Mucosa of stomach (tissue), 1 donor: ENCODE measurements around the gene MTMR8.
A peak's percentile ranks its signal among the peaks of the same experiment; 100 is the strongest.
"Not testable (repeated sequence)": the region's sequence is repeated elsewhere in the genome, so short reads cannot be mapped to it uniquely, and the experiment has no call there.

ENCODE experiments used
- H3K27me3 ChIP-seq: one replicate; pipeline ENCODE4 v1.7.0; 2013; ENCODE audit warnings: mild to moderate bottlenecking, low read length; ENCODE audit not compliant: control insufficient read depth, insufficient read depth
- H3K36me3 ChIP-seq: one replicate; pipeline ENCODE4 v1.7.0; 2013; ENCODE audit warnings: low read length; ENCODE audit not compliant: control insufficient read depth, insufficient read depth
- H3K4me1 ChIP-seq: one replicate; pipeline ENCODE4 v1.7.0; 2013; ENCODE audit warnings: mild to moderate bottlenecking, low read length; ENCODE audit not compliant: control insufficient read depth, insufficient read depth
- H3K4me3 ChIP-seq: one replicate; pipeline ENCODE4 v1.7.0; 2013; ENCODE audit warnings: low read length
- H3K9ac ChIP-seq: one replicate; pipeline ENCODE4 v1.7.0; 2013; ENCODE audit warnings: mild to moderate bottlenecking, low read length, moderate library complexity
- H3K9me3 ChIP-seq: one replicate; pipeline ENCODE4 v1.7.0; 2013; ENCODE audit warnings: mild to moderate bottlenecking, low read length, moderate library complexity; ENCODE audit not compliant: control insufficient read depth
- donor health status: Pancreatic carcinoma.

MTMR8 gene

DNA sequence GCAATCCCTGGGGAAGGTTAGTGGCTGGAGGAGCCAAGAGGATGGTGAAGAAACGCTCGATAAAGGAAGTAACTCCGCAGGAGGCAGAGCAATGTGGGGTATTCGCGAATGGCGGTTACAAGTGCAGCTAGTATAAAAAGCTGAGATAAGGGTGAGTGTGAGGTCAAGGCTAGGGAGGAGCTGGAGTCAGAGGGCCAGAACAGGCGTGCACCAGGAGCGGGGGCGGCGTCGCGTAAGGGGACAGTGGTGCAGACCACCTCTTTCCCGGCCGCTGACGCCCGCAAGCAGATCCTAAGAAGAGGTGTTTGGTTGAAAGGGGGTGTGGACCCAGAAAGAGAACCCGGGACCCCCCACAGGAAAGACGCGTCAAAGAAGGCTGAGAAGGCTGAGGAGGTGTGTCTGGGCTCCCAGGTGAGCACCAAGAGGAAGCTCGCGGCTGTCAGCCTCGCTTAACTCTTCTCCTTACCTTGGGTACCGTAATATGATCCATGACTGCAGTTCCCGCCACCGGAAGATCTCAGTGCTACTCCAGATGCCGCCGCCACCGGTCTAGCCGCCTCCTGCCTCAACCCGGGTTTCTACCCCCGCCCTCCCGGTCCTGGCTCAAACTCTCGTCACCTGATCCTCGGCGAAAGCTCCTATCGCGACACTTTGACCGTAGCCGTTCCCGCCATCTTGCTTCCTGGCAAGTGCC lies at the start of gene MTMR8:
TSS of gene MTMR8 (minus strand) at position 579 of the 694 bp plus-strand sequence. CDS start at position 490, 89 bp downstream.
- H3K4me3 ChIP-seq, result peak within 1 kb of the TSS; percentile 55
- H3K9ac ChIP-seq, result peak within 1 kb of the TSS; percentile 71
- H3K36me3 ChIP-seq, result no peaks in the 10 kb centered on the region
- H3K4me1 ChIP-seq, result no peaks in the 10 kb centered on the region
- no peaks in the 10 kb centered on the region for H3K27me3 ChIP-seq
- no peaks in the 10 kb centered on the region for H3K9me3 ChIP-seq

DNA sequence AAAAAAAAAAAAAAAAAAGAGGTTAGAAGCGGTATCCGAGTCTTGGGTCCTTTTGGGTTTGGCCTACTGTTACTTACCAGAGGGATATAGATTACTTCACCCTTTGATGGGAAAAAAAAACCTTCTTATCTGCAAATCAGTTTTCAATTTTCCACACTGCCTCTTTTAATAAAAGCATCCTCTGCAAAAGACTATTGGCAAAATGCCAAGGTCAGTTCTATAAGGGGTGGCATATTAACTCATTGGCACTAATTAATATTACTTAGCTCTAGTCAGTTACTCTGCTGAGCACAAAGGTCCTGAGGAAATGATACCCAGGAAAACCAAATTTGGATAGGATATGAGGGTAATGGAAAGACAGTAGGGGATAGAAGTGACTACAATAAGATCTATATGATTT lies 44.3 kb upstream of the MTMR8 start:
- Histone ChIP-seq H3K9me3 (no peaks in the 10 kb centered on the region), H3K9ac (no peak overlapping the region)

DNA sequence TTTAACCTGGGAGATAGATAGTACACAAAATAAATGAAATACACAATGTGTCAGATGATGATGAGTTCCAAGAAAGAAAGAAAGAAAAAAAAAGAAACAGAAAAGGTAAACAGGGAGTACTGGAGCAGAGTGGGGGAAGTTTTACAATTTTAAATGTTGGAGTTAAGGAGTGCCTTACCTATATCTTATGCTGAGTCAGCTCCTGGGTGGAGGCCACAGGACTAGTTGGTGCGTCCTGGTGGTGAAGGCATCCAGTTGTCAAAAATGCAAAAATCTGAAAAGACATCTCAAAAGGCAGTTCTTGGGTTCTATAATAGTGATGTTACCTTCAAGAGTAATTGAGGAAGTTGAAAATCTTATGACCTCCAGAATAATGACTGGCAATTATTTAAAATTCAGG lies 42.4 kb upstream of the MTMR8 start:
- Histone ChIP-seq H3K9me3 (no peaks in the 10 kb centered on the region), H3K27me3 (no peaks in the 10 kb centered on the region), H3K4me3 (no peak overlapping the region), H3K36me3 (no peaks in the 10 kb centered on the region), H3K9ac (no peak overlapping the region), H3K4me1 (no peaks in the 10 kb centered on the region)

More for the DNA sequence above, 44.3 kb upstream of the MTMR8 start:
- H3K4me1 ChIP-seq, result no peaks in the 10 kb centered on the region
- H3K4me3 ChIP-seq, result no peak overlapping the region
- no peaks in the 10 kb centered on the region for H3K36me3 ChIP-seq
- H3K27me3 ChIP-seq, result no peaks in the 10 kb centered on the region

DNA sequence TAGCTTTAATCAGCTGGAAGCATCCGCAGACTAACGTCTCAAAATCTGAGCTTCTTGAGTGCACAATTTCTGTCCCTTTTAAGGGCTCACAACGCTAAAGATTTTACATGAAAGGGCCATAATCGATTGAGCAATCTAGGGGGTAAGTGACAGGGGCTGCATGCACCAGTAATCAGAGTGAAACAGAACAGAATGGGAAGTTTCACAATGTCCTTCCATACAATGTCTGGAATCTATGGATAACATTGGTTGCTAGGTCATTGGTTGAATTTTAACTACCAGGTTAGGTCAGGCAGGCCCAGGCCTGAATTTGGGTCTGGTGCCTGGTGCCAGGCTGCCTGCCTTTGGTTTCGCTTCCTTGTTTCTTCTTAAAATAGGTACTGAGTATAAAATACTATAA lies 42.0 kb upstream of the MTMR8 start:
- H3K27me3 ChIP-seq, result no peaks in the 10 kb centered on the region
- no peaks in the 10 kb centered on the region for H3K36me3 ChIP-seq
- no peaks in the 10 kb centered on the region for H3K4me1 ChIP-seq
- H3K9ac ChIP-seq, result no peak overlapping the region
- no peaks in the 10 kb centered on the region for H3K9me3 ChIP-seq
- H3K4me3 ChIP-seq, result no peak overlapping the region

DNA sequence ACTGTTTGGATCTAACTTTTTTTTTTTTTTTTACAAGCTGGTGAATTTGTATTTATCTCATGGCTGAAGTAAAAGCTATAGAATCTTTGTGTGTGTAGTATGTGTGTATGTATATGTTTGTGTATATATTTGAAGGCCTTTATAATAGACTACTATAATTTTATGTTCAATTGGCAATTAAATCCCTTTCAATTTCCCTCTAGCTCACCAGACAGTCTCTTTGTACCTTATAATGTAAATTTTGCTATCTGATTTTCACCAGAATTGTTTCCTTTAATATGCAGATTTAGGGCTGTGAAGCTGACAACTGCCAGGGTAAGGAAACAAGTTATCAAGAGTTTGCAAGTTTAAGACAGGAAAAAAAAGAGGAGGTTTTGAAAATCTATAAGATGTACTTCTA lies 33.1 kb upstream of the MTMR8 start:
- Histone ChIP-seq H3K36me3 (no peaks in the 10 kb centered on the region), H3K4me3 (no peak overlapping the region), H3K4me1 (no peaks in the 10 kb centered on the region)

GRCh38 chrX:64427787-64428186 lies 32.5 kb upstream of the MTMR8 start:
- Histone ChIP-seq H3K9ac (no peak overlapping the region), H3K27me3 (no peaks in the 10 kb centered on the region), H3K9me3 (no peaks in the 10 kb centered on the region), H3K36me3 (no peaks in the 10 kb centered on the region), H3K4me1 (no peaks in the 10 kb centered on the region), H3K4me3 (no peak overlapping the region)

More for the DNA sequence above, 33.1 kb upstream of the MTMR8 start:
- Histone ChIP-seq H3K9me3 (no peaks in the 10 kb centered on the region), H3K27me3 (no peaks in the 10 kb centered on the region), H3K9ac (no peak overlapping the region)

GRCh38 chrX:64427281-64427680 lies 32.0 kb upstream of the MTMR8 start:
- Histone ChIP-seq H3K27me3 (no peaks in the 10 kb centered on the region), H3K9ac (no peak overlapping the region), H3K4me3 (no peak overlapping the region)

DNA sequence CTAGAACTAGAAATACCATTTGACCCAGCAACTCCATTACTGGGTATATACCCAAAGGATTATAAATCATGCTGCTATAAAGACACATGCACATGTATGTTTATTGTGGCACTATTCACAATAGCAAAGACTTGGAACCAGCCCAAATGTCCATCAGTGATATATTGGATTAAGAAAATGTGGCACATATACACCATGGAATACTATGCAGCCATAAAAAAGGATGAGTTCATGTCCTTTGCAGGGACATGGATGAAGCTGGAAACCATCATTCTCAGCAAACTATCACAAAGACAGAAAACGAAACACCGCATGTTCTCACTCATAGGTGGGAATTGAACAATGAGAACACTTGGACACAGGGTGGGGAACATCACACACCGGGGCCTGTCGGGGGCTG lies 14.5 kb upstream of the MTMR8 start:
- not testable (repeated sequence) for H3K4me3 ChIP-seq, H3K36me3 ChIP-seq, H3K4me1 ChIP-seq, H3K9me3 ChIP-seq, H3K9ac ChIP-seq, H3K27me3 ChIP-seq

More at GRCh38 chrX:64427281-64427680, 32.0 kb upstream of the MTMR8 start:
- H3K9me3 ChIP-seq, result no peaks in the 10 kb centered on the region
- H3K36me3 ChIP-seq, result no peaks in the 10 kb centered on the region
- H3K4me1 ChIP-seq, result no peaks in the 10 kb centered on the region

GRCh38 chrX:64398088-64398487 lies 2.8 kb upstream of the MTMR8 start:
- no peak overlapping the region for H3K9ac ChIP-seq
- no peak overlapping the region for H3K4me3 ChIP-seq
- no peaks in the 10 kb centered on the region for H3K27me3 ChIP-seq
- H3K36me3 ChIP-seq, result no peaks in the 10 kb centered on the region
- H3K9me3 ChIP-seq, result no peaks in the 10 kb centered on the region
- no peaks in the 10 kb centered on the region for H3K4me1 ChIP-seq

- Histone ChIP-seq H3K4me1 (no peaks in the 10 kb centered on the region), H3K36me3 (no peaks in the 10 kb centered on the region), H3K27me3 (no peaks in the 10 kb centered on the region), H3K9ac (peak overlapping the region; percentile 71), H3K4me3 (peak overlapping the region; percentile 55), H3K9me3 (no peaks in the 10 kb centered on the region)
Measured at GRCh38 chrX:64395568-64395929, 297 bp upstream of the MTMR8 start.

DNA sequence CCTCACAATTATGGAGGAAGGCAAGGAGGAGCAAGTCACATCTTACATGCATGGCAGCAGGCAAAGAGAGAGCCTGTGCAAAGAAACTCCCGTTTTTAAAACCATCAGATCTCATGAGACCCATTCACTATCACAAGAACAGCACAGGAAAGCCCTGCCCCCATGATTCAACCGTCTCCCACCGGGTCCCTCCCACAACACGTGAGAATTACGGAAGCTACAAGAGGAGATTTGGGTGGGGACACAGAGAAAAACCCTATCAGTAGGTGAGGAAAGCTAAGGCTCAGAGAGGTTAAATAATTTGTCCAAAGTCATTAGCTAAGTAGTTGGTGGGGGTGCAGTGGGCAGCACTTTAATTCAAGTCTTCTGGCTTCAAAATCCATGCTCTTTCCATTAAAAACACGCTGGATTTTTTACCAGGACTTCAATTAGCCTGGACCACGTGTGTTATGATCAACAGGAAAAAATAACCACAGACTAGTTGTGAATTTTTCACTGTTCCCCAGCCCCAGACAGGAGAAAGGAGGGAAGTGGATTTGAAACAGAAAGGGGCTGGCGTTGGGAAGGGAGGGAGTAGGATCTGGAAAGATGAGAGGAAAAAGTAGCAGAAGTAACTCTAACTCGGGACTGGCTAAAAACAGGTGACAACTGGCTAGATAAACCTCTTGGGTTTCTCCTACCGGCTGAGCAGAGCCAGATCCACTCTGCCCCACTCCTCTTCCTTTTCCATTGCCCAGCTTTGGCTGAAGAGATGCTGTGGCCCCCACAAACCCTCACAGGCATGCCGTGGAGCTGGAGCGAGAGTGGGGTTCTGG lies 986 bp downstream of the MTMR8 start:
- Histone ChIP-seq H3K27me3 (no peaks in the 10 kb centered on the region), H3K4me3 (peak overlapping the region; percentile 55), H3K9ac (peak overlapping the region; percentile 71), H3K4me1 (no peaks in the 10 kb centered on the region), H3K36me3 (no peaks in the 10 kb centered on the region), H3K9me3 (no peaks in the 10 kb centered on the region)

GRCh38 chrX:64389489-64389888 lies 5.8 kb downstream of the MTMR8 start:
- Histone ChIP-seq H3K4me1 (no peaks in the 10 kb centered on the region), H3K9ac (no peak overlapping the region), H3K9me3 (no peaks in the 10 kb centered on the region), H3K27me3 (no peaks in the 10 kb centered on the region), H3K4me3 (no peak overlapping the region), H3K36me3 (no peaks in the 10 kb centered on the region)
